AG04450 (cell line): Measurements from ENCODE around the gene LRCH1. TPM values are rescaled to one million over a fixed set of nuclear protein-coding genes. Genes with fewer than 3 reads are reported as not detected.

Experiments
- CTCF ChIA-PET: fragments of 300-600, 350-600 bp; formaldehyde crosslinking; extraction: SDS; loops from one replicate; lab custom pipeline; 2022; ENCODE audit warnings: antibody characterized with exemption, inconsistent platforms; lab: Charles Lee
- POLR2A ChIA-PET: fragments of 350-600 bp; formaldehyde crosslinking; extraction: SDS; loops from one replicate; lab custom pipeline; 2021; ENCODE audit warnings: antibody characterized with exemption, inconsistent platforms; lab: Yijun Ruan, JAX
- DNase-seq: peaks from one replicate; pipeline ENCODE4 v3.0.0-alpha.2; 2011; ENCODE audit warnings: low read depth, low spot score
- H3K27ac ChIP-seq: one replicate; pipeline ENCODE4 v1.5.1; 2012; ENCODE audit warnings: low read depth, low read length, control low read depth
- H3K27me3 ChIP-seq: one replicate; pipeline ENCODE4 v1.6.0; 2012; ENCODE audit warnings: low read length; ENCODE audit not compliant: control insufficient read depth, insufficient read depth
- H3K4me3 ChIP-seq: 2 replicates; pipeline ENCODE4 v1.5.1; 2011; ENCODE audit warnings: mild to moderate bottlenecking, low read depth, low read length, control low read depth
- H3K9me3 ChIP-seq: 2 replicates; pipeline ENCODE4 v1.5.1; 2012; ENCODE audit warnings: low read length; ENCODE audit not compliant: control insufficient read depth, insufficient read depth
- CTCF ChIP-seq: IDR thresholded peaks from 2 replicates; pipeline ENCODE4 v1.5.1; 2011; ENCODE audit warnings: low read depth, low read length, control low read depth, inconsistent platforms
- polyA plus RNA-seq: library from polyadenylated mRNA; depleted of rRNA; stranded (reverse); fragments of >200 nt; gene quantifications from 2 replicates; pipeline ENCODE4 v1.2.3, GENCODE V29; 2011

LRCH1 gene
- polyA plus RNA-seq, 1 experiment, result 17.4 TPM

DNA sequence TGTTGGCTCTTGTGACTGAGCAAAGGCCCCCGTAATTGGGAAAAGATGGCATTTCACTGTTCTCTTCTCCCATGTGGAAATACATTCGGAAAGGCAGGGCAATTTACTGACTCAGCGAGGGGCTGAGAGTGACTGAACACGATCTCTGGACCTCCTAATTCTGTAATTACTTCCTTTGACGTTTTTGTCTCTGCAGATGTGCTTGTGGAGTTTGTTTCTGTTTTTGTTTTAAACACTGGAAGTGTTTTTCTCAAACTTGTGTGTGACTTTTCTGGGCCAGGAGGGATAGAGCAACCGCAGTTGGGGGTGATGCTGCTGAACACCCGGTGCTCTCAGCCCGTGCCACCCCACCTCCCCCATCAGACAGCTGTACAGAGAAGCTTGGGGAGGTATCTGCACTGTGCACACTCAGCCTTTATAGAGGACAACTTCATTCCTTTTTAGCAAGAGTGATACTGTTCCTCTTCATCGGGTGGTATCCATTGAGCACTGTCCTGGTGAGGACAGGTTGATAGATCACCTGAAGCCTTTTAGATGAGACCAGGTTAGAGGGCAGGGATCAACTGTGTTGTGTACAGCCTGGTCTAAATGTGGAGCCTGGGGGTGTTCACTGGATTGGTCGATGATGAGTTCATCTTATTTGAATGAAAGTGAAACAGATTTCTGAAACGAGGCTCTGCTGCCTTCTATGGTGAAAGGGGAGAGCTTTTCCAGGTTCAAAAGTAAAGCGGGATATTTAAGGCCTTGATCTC is 126.6 kb downstream of the LRCH1 start:
- ChIA-PET POLR2A (interaction anchor here (1.2 kb wide), 1 partner anchor 127 kb away, joined by 3 read pairs; the partner anchor contains the start of gene LRCH1), CTCF (interaction anchor here (1.0 kb wide), 1 partner anchor 127 kb away, joined by 3 read pairs; no protein-coding TSS in a partner anchor)
- TF ChIP-seq CTCF, result peak; percentile 32; the same call in 1 of the 2 replicates
- H3K9me3 ChIP-seq, result no peaks in the 10 kb centered on the region
- peak overlapping the region; percentile 55 for H3K4me3 ChIP-seq
- H3K27ac ChIP-seq, result peak overlapping the region; percentile 75
- H3K27me3 ChIP-seq, result no peaks in the 10 kb centered on the region
- DNase-seq, result no peak

DNA sequence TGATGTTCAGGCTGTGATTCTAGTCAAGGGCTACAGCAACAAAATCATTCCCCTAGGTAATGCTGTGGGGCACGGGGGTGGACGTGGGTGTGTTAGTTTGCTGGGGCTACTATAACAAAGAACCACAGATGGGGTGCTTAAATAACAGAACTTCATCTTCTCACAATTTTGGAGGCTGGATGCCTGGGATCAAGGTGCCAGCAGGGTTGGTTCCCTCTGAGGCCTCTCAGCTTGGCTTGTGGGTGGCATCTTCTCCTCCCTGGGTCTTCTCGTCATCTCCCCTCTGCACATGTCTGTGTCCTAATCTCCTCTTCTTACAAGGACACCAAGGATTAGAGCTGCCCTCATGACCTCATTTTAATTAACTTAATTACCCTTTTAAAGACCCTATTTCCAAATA is 129.0 kb downstream of the LRCH1 start:
- no peak overlapping the region for H3K27ac ChIP-seq
- POLR2A ChIA-PET, result no interaction called here
- TF ChIP-seq CTCF, result no peak
- no peak overlapping the region for H3K4me3 ChIP-seq
- no peaks in the 10 kb centered on the region for H3K9me3 ChIP-seq
- DNase-seq, result no peak
- H3K27me3 ChIP-seq, result no peaks in the 10 kb centered on the region
- CTCF ChIA-PET, result interaction anchor here (0.6 kb wide), 1 partner anchor 130 kb away, joined by 5 read pairs; no protein-coding TSS in a partner anchor

DNA sequence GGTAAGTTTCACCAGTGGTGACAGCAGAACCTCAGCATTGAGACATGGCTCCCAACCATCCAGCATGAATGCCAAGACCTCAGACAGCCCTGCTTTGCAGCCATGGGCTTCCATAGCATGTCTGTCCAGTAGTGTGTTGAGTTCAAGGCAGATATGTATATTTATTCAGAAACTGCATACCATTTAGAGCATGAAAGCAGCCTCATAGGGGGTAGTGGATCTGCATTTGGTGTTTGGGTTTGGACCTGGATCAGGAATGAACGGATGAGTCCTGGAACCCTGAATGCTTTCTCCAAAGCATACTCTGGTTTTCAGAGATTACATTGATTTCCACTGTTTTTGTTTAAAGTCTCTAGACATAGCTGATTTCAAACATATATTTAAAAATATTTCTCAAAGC is 129.7 kb downstream of the LRCH1 start:
- no peak for TF ChIP-seq CTCF
- DNase-seq, result no peak
- H3K9me3 ChIP-seq, result no peaks in the 10 kb centered on the region
- ChIA-PET CTCF (interaction anchor here (0.6 to 1.2 kb wide), 2 partner anchors 39 to 131 kb away, joined by 4 to 5 read pairs; no protein-coding TSS in a partner anchor), POLR2A (no interaction called here)
- H3K27ac ChIP-seq, result no peak overlapping the region
- H3K4me3 ChIP-seq, result no peak overlapping the region
- no peaks in the 10 kb centered on the region for H3K27me3 ChIP-seq

DNA sequence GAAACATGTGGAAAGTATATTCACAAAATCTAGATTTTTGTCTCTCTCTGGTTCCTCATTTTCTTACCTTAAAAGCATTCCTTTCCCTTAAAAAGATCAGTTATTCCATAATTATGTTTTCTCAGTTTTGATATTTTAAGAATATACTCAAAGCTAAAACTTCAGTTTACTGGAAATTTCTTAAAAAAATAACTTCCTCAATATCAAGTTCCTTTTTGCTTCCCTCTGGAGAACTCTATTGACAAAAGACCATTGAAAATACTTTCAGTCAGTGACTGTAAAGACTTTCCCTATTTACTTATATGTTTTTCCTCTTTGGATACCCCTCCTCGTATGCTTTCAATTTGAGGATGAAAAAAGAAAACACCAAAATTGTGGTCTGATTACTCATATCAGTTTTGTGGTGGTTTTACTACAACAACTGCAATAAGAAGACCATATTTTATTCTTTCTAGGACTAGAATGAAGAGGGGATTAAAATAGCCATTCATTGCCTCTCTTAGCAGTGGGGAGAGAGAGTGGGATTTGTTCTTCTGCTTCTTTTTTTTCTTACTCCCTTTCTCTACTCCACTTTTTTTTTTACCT is 130.8 kb downstream of the LRCH1 start:
- ChIA-PET CTCF (interaction anchor here (0.6 to 2.1 kb wide), 3 partner anchors 37 to 311 kb away, joined by 3 to 14 read pairs (median 4); partner anchors contain the start of gene LRCH1), POLR2A (no interaction called here)
- no peak for TF ChIP-seq CTCF
- no peaks in the 10 kb centered on the region for H3K27me3 ChIP-seq
- no peaks in the 10 kb centered on the region for H3K9me3 ChIP-seq
- DNase-seq, result no peak
- H3K4me3 ChIP-seq, result no peak overlapping the region
- no peak overlapping the region for H3K27ac ChIP-seq
